CD4-positive, alpha-beta T cell treated with Interleukin-1 beta for 1 hour (primary cell): Measurements from ENCODE around the gene JPT2.

Source experiments
- DNase-seq, 2 donors: peaks; one replicate each; pipeline ENCODE4 v3.0.0-alpha.2; 2020 to 2022

The JPT2 gene

GRCh38 chr16:1653023-1653422, 25.1 kb upstream of the JPT2 start:
- no peak for DNase-seq

- DNase-seq = no peak
These were observed 23.4 kb upstream of the JPT2 start for GRCh38 chr16:1654505-1655268.

GRCh38 chr16:1655269-1655807, 22.7 kb upstream of the JPT2 start:
- no peak for DNase-seq

- DNase-seq = no peak
These were observed 21.9 kb upstream of the JPT2 start for GRCh38 chr16:1655909-1656807.

- no peak for DNase-seq
These were observed 21.1 kb upstream of the JPT2 start for GRCh38 chr16:1656808-1657617.

GRCh38 chr16:1657841-1658240, 20.2 kb upstream of the JPT2 start:
- DNase-seq = no peak

GRCh38 chr16:1659031-1659430, 19.0 kb upstream of the JPT2 start:
- DNase-seq = no peak

- no peak for DNase-seq
These were observed 16.3 kb upstream of the JPT2 start for GRCh38 chr16:1661826-1662225.

- DNase-seq = no peak
These were observed 15.5 kb upstream of the JPT2 start for GRCh38 chr16:1662543-1662942.

- no peak for DNase-seq
These were observed 12.2 kb upstream of the JPT2 start for GRCh38 chr16:1665829-1666228.

GRCh38 chr16:1666316-1666715, 11.8 kb upstream of the JPT2 start:
- DNase-seq = no peak

- no peak for DNase-seq
These were observed 10.8 kb upstream of the JPT2 start for GRCh38 chr16:1667271-1667670.

- DNase-seq = no peak
These were observed 10.2 kb upstream of the JPT2 start for GRCh38 chr16:1667916-1668315.

GRCh38 chr16:1668612-1669319, 9.3 kb upstream of the JPT2 start:
- DNase-seq = no peak

- DNase-seq = no peak
These were observed 8.4 kb upstream of the JPT2 start for GRCh38 chr16:1669698-1670097.

- no peak for DNase-seq
These were observed 7.7 kb upstream of the JPT2 start for GRCh38 chr16:1670371-1670770.

- DNase-seq = no peak
These were observed 7.2 kb upstream of the JPT2 start for GRCh38 chr16:1670866-1671265.

GRCh38 chr16:1673424-1674151, 4.5 kb upstream of the JPT2 start:
- no peak for DNase-seq

- no peak for DNase-seq
These were observed 3.8 kb upstream of the JPT2 start for GRCh38 chr16:1674306-1674705.

GRCh38 chr16:1674751-1675664, 3.1 kb upstream of the JPT2 start:
- DNase-seq = no peak

GRCh38 chr16:1676661-1677060, 1.4 kb upstream of the JPT2 start:
- DNase-seq = no peak
